GM19324 (cell line): ENCODE measurements around the gene HEMGN.

Experiments used
- ATAC-seq: cut with Tn5 transposase; IDR thresholded peaks from one replicate; pipeline ENCODE4 v1.9.1; 2021; ENCODE audit warnings: mild to moderate bottlenecking, moderate library complexity; ENCODE audit not compliant: unreplicated experiment, low FRiP score

The HEMGN gene

GRCh38 chr9:97933297-97933998 is 4.5 kb downstream of the HEMGN start:
- no peak for ATAC-seq

- no peak for ATAC-seq
These were observed 7.0 kb downstream of the HEMGN start for GRCh38 chr9:97930972-97931371.

- ATAC-seq: no peak
These were observed 8.9 kb downstream of the HEMGN start for GRCh38 chr9:97928986-97929604.

- no peak for ATAC-seq
These were observed 12.3 kb downstream of the HEMGN start for GRCh38 chr9:97925497-97926334.

GRCh38 chr9:97924386-97924785 is 13.6 kb downstream of the HEMGN start:
- no peak for ATAC-seq

GRCh38 chr9:97923529-97924108 is 14.4 kb downstream of the HEMGN start:
- ATAC-seq: no peak

- ATAC-seq: peak; percentile 95
These were observed 15.8 kb downstream of the HEMGN start, which contains the start of gene TRMO for GRCh38 chr9:97921959-97922724. Gene TRMO (minus strand): TSS chr9:97922500. CDS start chr9:97922493, 7 bp downstream.

GRCh38 chr9:97919217-97919813 is 18.7 kb downstream of the HEMGN start:
- no peak for ATAC-seq

- no peak for ATAC-seq
These were observed 19.4 kb downstream of the HEMGN start for GRCh38 chr9:97918611-97919010.

- ATAC-seq: no peak
These were observed 26.0 kb downstream of the HEMGN start for GRCh38 chr9:97911970-97912369.

GRCh38 chr9:97911528-97911927 is 26.4 kb downstream of the HEMGN start:
- ATAC-seq: no peak

GRCh38 chr9:97910357-97910756 is 27.6 kb downstream of the HEMGN start:
- ATAC-seq: no peak

- no peak for ATAC-seq
These were observed 29.3 kb downstream of the HEMGN start for GRCh38 chr9:97908705-97909104.

GRCh38 chr9:97907632-97908031 is 30.3 kb downstream of the HEMGN start:
- no peak for ATAC-seq

- no peak for ATAC-seq
These were observed 30.9 kb downstream of the HEMGN start for GRCh38 chr9:97907046-97907445.

GRCh38 chr9:97906236-97906831 is 31.6 kb downstream of the HEMGN start:
- ATAC-seq: no peak

GRCh38 chr9:97905228-97905627 is 32.7 kb downstream of the HEMGN start:
- no peak for ATAC-seq

- no peak for ATAC-seq
These were observed 33.2 kb downstream of the HEMGN start for GRCh38 chr9:97904725-97905124.

- no peak for ATAC-seq
These were observed 34.8 kb downstream of the HEMGN start for GRCh38 chr9:97903177-97903576.
